GM12892 (cell line): ENCODE results near the gene KATNB1.

Experiments used
- DNase-seq: peaks from one replicate; pipeline ENCODE4 v3.0.0; 2011; ENCODE audit not compliant: insufficient read length
- FAIRE-seq: peaks from 2 replicates; lab custom pipeline; 2011; peaks lifted over from hg19 to GRCh38; lab: Jason Lieb, UNC
- POLR2A ChIP-seq: IDR thresholded peaks from 2 replicates; pipeline ENCODE4 v1.6.1; 2011; ENCODE audit warnings: low read depth, low read length, control low read depth
- POLR2AphosphoS5 ChIP-seq: IDR thresholded peaks from 2 replicates; pipeline ENCODE4 v1.6.1; 2011; ENCODE audit warnings: low read depth, low read length, control low read depth
- TAF1 ChIP-seq: IDR thresholded peaks from 2 replicates; pipeline ENCODE4 v1.6.1; 2011; ENCODE audit warnings: low read depth, mild to moderate bottlenecking, control low read depth, low read length, borderline replicate concordance

Gene KATNB1

DNA sequence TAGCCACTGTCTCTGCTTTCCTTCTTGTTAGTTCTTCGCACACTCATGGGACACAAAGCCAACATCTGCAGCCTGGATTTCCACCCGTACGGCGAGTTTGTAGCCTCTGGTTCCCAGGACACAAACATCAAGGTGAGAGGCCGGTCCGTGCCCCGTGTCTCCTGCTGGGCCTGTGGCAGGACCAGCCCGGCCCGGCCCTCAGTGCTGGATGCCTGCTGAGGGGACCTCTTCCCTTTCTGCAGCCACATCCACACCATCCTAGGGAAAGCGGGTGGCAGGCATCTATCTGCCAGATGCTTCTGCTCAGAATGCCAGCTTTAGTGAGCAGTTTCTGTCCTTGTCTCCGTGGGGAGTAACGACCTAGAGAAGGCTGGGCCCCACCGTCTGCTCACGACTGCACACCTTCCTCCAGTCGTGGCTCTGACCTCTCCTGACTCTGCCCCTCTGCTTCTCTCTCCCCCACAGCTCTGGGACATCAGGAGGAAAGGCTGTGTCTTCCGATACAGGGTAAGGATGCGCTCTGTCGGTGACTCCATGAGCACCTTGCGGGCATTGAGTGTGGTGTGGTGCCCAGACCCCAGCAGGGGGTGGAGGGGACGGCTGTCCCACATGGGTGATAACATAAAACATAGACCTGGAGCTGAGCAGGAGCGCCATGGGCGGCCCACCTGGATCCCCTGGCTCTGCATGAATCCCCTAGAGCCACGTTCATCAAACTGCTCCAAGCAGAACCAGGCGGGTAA lies 15.4 kb downstream of the KATNB1 start:
- FAIRE-seq = no peak

DNA sequence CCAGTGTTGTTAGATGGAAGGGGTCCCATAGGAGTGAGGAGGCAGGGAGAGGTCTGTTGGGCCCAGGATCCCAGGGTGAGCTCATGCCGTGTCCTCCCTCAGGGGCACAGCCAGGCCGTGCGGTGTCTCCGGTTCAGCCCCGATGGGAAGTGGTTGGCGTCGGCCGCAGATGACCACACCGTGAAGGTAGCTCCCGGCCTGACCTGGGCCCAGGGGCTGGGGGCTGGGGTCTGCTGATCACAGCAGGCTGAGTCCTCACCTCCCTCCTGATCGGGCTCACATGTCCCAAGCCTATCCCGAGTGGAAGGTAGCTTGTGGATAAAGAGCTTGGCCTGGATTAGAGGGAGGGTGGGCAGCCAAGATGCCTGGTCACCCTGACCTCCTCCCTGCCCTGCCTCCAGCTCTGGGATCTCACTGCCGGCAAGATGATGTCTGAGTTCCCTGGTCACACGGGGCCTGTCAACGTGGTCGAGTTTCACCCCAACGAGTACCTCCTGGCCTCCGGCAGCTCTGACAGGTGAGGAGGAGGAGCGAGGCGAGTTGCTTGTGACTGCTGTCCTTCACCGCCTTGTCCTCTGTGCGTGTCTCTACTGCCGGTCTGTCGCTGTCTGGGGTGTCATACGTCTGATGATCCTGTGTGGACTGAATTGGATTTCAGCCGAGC lies 16.1 kb downstream of the KATNB1 start:
- FAIRE-seq = no peak
- DNase-seq = no peak
- no peak for TF ChIP-seq POLR2A
- TF ChIP-seq POLR2AphosphoS5 = no peak
- no peak for TF ChIP-seq TAF1

More for the DNA sequence above, 15.4 kb downstream of the KATNB1 start:
- TF ChIP-seq TAF1 = no peak
- TF ChIP-seq POLR2AphosphoS5 = no peak
- no peak for TF ChIP-seq POLR2A
- DNase-seq = no peak

DNA sequence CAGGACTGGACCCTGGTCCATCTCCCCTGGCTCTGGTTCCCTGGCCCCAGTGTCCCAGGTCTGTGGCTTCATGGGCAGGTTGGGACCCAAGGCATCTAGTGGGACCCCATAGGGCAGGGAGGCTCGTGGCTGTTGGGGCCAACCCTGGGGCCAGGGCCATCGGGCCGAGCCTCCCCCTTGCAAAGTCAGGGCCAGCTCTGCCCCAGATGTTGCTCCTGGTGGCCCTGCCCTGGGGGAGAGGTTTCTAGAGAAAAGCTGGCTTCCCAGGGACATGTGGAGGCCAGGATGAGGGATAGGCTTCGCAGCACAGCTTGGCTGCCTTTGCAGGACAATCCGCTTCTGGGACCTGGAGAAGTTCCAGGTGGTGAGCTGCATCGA lies 16.6 kb downstream of the KATNB1 start:
- TF ChIP-seq POLR2AphosphoS5 (no peak), POLR2A (no peak), TAF1 (no peak)
- no peak for DNase-seq
- FAIRE-seq = no peak

DNA sequence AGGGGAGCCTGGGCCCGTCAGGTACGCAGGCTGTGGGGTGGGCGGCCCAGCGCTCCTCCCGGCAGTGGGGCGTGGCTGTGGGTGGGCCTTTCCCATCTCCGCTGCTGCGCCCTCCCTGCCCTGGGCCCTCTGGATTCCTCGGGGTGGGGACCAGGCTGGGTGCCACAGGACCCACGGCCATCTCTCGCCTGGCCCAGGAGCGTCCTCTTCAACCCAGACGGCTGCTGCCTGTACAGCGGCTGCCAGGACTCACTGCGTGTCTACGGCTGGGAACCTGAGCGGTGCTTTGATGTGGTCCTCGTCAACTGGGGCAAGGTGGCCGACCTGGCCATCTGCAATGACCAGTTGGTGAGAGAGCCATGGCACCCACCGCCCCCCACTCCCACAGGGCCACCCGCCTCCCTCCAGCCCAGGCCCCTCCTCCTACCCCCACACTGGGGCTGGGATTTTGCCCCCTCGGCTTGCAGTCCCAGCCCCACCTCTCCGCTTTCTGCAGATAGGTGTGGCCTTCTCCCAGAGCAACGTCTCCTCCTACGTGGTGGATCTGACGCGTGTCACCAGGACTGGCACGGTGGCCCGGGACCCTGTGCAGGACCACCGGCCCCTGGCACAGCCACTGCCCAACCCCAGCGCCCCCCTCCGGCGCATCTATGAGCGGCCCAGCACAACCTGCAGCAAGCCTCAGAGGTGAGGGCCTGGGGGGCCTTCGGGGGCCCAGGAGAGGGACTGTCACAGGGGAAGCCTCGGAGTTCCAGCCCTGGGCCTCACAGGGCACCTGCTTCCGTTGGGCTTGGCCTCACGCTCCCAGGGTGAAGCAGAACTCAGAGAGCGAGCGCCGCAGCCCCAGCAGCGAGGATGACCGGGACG lies 17.2 kb downstream of the KATNB1 start:
- DNase-seq (no peak), FAIRE-seq (no peak)
- TF ChIP-seq POLR2A = no peak
- no peak for TF ChIP-seq TAF1
- no peak for TF ChIP-seq POLR2AphosphoS5

DNA sequence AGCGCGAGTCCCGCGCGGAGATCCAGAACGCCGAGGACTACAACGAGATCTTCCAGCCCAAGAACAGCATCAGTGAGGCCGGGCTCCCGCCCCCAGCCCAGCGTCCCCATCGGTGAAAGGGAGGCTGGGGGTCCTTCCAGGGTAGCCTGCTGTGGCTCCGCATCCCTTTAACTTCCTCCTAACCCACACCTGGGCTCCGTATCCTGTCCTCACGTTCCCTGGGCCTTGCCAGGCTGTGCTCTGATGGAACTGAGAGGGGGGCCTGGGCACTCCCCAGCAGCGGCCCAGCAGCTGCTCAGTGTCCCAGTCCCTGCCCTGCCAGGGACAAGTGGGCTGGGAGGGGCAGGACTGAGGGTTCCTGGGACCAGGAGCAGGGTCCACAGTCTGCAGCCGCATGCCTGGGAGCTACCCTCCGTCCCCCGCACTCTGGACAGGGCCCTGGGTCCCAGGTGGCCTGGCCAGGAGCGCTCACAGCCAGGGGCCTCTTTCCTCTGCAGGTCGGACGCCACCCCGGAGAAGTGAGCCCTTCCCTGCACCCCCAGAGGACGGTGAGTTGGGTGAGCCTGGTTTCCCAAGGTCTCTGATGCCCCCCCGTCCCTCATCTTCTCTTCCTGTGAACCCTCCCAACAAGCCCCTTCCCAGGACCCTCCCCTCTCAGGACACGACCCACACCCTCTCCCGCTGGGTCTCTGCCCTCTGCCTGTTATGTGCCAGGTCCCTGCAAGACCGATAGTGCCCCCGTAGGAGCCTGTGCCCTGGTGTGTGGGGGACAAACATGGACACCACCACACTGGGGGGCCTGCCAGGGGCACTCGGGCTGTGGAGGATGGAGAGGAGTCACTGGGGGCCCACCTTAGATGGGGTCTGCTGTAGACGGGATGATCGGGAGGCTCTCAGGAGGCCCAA lies 18.1 kb downstream of the KATNB1 start:
- DNase-seq (no peak), FAIRE-seq (no peak)
- TF ChIP-seq POLR2AphosphoS5 (no peak), POLR2A (no peak), TAF1 (no peak)

DNA sequence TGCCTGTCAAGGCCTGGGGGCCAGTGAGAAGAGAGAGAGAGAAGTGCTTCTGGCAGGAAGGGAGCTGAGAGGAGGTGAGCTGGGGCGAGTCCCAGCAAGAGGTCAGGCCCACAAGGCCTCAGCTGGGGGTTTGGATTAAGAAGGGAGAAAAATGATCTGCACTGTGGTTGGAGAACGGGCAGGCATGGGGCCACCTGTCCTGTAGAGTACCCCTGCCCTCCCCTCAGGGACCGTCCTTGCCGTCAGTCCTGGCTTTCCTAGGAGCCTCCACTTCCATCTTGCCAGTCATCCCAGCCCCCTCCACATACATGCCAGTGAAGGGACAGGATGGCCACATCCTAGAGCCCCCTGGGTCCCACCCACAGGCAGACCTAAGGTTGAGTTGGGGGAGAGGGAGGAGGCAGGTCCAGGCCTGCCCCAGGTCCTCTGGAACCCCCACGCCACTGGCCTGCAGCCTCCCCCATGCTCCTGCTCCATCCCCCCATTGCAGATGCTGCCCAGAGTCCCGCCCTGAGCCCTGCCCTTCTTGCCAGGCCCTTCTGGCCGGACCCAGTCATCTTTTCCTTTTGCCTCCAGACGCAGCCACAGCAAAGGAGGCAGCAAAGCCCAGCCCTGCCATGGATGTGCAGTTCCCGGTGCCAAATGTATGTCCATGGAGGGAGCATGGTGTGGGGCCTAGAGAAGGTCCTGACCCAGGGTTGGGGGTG lies 18.9 kb downstream of the KATNB1 start:
- TF ChIP-seq POLR2A (no peak), POLR2AphosphoS5 (no peak), TAF1 (no peak)
- FAIRE-seq = no peak
- DNase-seq = no peak

DNA sequence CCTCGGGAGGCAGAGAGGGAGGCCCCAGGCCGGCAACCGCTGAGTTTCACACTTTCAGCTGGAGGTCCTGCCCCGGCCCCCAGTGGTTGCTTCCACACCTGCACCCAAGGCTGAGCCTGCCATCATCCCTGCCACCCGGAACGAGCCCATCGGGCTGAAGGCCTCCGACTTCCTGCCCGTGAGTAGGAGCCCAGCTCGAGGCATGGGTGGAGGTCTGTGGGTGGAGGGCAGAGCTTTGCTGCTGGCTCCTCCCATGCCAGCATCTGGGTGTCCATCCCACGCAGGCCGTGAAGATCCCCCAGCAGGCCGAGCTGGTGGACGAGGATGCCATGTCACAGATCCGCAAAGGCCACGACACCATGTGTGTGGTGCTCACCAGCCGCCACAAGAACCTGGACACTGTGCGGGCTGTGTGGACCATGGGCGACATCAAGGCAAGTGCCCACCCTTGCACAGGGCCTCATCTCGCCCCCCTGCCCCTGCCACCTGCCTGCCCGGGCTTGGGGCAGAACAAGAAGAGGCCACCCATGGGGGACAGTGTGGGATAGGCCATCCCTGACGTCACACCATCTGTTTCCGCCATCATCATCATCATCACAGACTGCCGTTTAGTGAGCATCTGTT lies 19.6 kb downstream of the KATNB1 start:
- TF ChIP-seq TAF1 (no peak), POLR2AphosphoS5 (no peak), POLR2A (no peak)
- FAIRE-seq (no peak), DNase-seq (no peak)

DNA sequence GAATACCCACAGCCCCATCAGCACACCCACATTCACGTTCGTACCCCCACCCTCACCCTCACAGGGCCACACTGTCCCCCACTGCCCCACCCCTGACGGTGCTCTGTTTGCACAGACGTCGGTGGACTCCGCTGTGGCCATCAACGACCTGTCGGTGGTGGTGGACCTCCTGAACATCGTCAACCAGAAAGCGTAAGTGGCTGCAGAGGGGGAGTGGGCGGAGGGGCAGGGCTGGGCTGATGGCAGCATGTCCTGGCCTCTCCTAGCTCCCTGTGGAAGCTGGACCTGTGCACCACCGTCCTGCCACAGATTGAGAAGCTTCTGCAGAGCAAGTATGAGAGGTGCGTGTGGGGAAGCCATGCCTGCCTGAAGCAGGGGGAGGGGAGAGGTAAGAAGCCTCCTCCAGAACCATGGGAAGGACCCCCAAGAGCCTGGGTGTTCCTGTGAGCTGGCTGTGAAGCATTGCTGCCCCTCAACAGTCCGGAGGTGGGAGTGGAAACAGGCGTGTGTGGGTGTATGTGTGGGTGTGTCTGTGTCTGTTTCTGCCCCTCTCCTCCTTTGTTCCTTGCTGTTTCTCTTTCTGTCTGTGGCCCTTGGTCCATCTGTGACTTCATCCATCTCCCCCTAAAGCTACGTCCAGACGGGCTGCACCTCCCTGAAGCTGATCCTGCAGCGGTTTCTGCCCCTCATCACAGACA lies 20.3 kb downstream of the KATNB1 start:
- no peak for FAIRE-seq

More for the DNA sequence above, 20.3 kb downstream of the KATNB1 start:
- no peak for DNase-seq
- TF ChIP-seq POLR2AphosphoS5 (no peak), TAF1 (no peak), POLR2A (no peak)
